ENCODE measurements around the gene DLL3. TPM values are rescaled to one million over a fixed set of nuclear protein-coding genes. Genes with fewer than 3 reads are reported as not detected.

The DLL3 gene
- total RNA-seq, 1 donor from 2014 or later = not detected

DNA sequence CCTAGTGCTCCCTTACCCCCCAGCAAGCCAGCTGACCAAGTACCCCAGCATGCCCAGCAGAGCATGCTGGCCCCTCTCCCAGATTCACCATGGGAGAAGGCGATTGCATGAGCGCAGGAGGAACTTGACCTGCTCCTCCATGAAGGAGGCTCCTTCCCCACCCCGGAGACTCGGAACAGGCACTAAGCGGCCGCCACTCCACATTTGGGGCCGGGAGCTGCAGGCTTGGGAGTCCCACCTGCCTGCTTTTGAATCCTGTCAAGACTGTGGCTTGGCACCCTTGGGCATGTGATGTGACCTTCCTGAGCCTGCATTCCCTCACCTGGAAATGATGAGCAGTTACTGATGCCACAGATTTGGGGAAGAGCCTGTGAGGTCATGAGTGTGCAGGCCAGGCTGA lies 30.8 kb upstream of the DLL3 start:
- H3K4me3 ChIP-seq = no peak overlapping the region
- no peaks in the 10 kb centered on the region for H3K27me3 ChIP-seq
- intact Hi-C loops (cut with DNase I) = no loop called here
- H3K4me1 ChIP-seq = no peaks in the 10 kb centered on the region
- no peak for TF ChIP-seq POLR2A (IDR thresholded peaks at IDR 0.05)
- no peak for TF ChIP-seq POLR2AphosphoS5 (IDR thresholded peaks at IDR 0.05; ENCODE audit: insufficient read depth in 1 of 2, low read depth in 1 of 2)
- TF ChIP-seq, protein P1, sequence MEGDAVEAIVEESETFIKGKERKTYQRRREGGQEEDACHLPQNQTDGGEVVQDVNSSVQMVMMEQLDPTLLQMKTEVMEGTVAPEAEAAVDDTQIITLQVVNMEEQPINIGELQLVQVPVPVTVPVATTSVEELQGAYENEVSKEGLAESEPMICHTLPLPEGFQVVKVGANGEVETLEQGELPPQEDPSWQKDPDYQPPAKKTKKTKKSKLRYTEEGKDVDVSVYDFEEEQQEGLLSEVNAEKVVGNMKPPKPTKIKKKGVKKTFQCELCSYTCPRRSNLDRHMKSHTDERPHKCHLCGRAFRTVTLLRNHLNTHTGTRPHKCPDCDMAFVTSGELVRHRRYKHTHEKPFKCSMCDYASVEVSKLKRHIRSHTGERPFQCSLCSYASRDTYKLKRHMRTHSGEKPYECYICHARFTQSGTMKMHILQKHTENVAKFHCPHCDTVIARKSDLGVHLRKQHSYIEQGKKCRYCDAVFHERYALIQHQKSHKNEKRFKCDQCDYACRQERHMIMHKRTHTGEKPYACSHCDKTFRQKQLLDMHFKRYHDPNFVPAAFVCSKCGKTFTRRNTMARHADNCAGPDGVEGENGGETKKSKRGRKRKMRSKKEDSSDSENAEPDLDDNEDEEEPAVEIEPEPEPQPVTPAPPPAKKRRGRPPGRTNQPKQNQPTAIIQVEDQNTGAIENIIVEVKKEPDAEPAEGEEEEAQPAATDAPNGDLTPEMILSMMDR (IDR thresholded peaks at IDR 0.05) = no peak
- H3K9me3 ChIP-seq = no peaks in the 10 kb centered on the region
- no peak for DNase-seq (ENCODE audit: extremely low spot score in 2 of 2)
- peaks cover 4 to 91% of the 10 kb centered on the region in 2 donors for H3K36me3 ChIP-seq
- H3K27ac ChIP-seq = no peak overlapping the region

DNA sequence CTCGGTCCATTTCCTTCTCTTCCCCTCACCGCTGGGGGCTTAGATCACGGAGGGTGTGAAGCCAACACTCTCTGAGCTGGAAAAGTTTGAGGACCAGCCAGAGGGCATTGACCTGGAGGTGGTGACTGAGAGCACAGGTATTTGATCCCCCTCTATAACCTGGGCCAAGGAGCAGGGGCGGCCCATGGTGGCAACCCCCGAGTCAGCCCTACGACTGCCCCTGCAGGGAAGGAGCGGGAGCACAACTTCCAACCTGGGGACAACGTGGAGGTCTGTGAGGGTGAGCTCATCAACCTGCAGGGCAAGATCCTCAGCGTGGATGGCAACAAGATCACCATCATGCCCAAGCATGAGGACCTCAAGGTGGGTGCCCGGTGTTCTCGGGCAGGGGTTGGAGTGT lies 29.7 kb upstream of the DLL3 start:
- H3K4me3 ChIP-seq = no peak overlapping the region
- H3K27me3 ChIP-seq = no peaks in the 10 kb centered on the region
- no peak for DNase-seq (ENCODE audit: extremely low spot score in 2 of 2)
- no peaks in the 10 kb centered on the region for H3K4me1 ChIP-seq
- H3K36me3 ChIP-seq = peaks cover 4 to 98% of the 10 kb centered on the region in 2 donors
- H3K9me3 ChIP-seq = no peaks in the 10 kb centered on the region
- TF ChIP-seq, protein P1 (IDR thresholded peaks at IDR 0.05) = no peak
- TF ChIP-seq POLR2A (IDR thresholded peaks at IDR 0.05) (no peak), POLR2AphosphoS5 (IDR thresholded peaks at IDR 0.05; ENCODE audit: insufficient read depth in 1 of 2, low read depth in 1 of 2) (no peak)
- no peak overlapping the region for H3K27ac ChIP-seq
- intact Hi-C loops (cut with DNase I) = no loop called here

DNA sequence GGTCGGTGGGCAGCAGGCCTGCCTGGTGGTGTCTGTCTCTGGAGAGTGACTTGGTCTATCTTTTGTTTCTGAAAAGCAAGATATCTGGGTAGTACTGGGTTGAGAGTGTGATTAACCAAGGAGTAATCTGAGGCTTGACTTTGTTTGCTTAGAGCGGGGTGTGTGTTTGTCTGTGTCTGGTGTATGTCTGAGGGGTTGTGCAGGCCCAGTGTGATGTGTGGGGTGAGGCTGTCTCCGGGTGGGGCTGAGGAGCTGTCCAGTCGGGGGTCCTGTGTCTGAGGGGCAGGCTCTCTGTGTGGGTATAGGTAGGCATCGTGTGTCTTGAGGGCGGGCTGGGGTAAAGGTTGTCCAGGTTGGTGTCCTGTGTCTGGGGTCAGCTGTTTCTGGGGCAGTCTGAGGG lies 29.2 kb upstream of the DLL3 start:
- H3K9me3 ChIP-seq = no peaks in the 10 kb centered on the region
- no peaks in the 10 kb centered on the region for H3K27me3 ChIP-seq
- TF ChIP-seq POLR2A (IDR thresholded peaks at IDR 0.05) (no peak), POLR2AphosphoS5 (IDR thresholded peaks at IDR 0.05; ENCODE audit: insufficient read depth in 1 of 2, low read depth in 1 of 2) (no peak)
- TF ChIP-seq, protein P1 (IDR thresholded peaks at IDR 0.05) = no peak
- intact Hi-C loops (cut with DNase I) = no loop called here
- no peak overlapping the region for H3K27ac ChIP-seq
- H3K36me3 ChIP-seq = peaks cover 4 to 98% of the 10 kb centered on the region in 2 donors
- H3K4me3 ChIP-seq = no peak overlapping the region
- DNase-seq (ENCODE audit: extremely low spot score in 2 of 2) = no peak
- H3K4me1 ChIP-seq = no peaks in the 10 kb centered on the region

DNA sequence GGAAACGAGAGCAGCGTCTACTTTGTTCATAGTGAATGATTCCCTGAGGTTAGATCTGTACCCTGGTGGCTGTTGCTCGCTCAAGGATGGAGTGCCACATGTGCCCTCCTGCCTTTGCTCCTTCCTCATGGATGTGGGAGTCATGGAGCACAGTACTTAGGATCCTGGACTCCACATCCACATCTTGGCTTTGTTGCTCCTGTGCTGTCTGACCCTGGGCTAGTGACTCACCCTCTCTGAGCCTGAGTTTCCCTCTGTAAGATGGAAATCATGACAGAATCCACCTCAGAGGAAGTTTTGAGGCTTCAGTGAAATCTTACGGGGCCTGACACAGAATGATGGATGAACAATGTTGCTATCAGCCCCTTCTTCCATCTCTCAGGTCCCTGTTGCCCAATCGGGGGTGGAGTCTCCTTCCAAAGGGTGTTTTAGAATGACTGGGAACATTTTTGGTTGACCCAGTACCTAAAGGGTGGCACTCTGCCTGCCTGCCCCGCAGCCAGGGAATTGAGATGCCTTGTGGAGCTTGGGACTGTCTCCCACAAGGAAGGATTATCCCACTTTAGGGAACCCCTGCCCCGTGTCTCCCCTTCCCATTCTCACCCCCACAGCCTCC lies 27.9 kb upstream of the DLL3 start:
- Histone ChIP-seq H3K4me1 (no peaks in the 10 kb centered on the region), H3K4me3 (no peak overlapping the region), H3K36me3 (peaks cover 4 to 95% of the 10 kb centered on the region in 2 donors), H3K27me3 (no peaks in the 10 kb centered on the region), H3K27ac (no peak overlapping the region), H3K9me3 (no peaks in the 10 kb centered on the region)
- intact Hi-C loops (cut with DNase I) = loop anchor here (10.0 kb wide), 1 partner anchor 346 kb away; the partner anchor contains the start of gene PAK4
- DNase-seq (ENCODE audit: extremely low spot score in 2 of 2) = no peak
- TF ChIP-seq, protein P1 (IDR thresholded peaks at IDR 0.05) = no peak
- TF ChIP-seq POLR2AphosphoS5 (IDR thresholded peaks at IDR 0.05; ENCODE audit: insufficient read depth in 1 of 2, low read depth in 1 of 2) = no peak
- TF ChIP-seq POLR2A (IDR thresholded peaks at IDR 0.05) = no peak

DNA sequence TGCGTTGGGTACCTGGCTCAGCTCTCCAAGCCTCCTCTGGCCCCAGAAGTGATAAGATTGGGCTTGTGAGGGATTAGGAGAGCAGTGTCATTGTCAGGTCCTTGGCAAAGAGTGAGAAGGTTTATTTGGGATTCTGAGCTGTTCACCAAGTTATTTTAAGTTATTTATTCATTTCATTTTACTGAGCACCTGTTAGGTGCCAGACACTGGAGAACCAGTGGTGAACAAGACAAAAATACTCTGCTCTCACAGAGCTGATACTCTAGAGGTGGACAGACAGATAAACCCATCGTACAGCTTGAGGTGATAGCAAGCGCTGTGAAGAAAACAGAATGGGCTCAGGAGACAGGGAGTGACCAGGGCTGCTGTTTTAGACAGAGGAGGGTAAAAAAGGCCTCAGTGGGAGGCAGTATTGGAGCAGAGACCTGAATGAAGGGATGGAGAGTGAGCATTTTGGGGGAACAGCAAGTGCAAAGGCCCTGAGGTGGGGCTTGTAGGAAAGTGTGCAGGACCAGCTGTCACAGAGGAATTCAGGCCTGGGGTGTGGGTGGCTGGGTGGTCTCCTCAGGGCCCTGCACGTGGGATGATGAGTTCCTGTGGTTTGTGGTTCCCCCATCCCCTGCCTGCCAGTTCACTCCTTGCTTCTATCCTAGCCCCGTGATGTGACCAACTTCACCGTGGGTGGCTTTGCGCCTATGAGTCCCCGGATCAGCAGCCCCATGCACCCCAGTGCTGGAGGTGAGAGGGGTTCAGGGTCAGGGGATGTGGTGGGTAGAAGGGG lies 26.8 kb upstream of the DLL3 start:
- H3K9me3 ChIP-seq = no peaks in the 10 kb centered on the region
- no peak overlapping the region for H3K4me3 ChIP-seq
- peaks cover 4 to 95% of the 10 kb centered on the region in 2 donors for H3K36me3 ChIP-seq
- no peaks in the 10 kb centered on the region for H3K27me3 ChIP-seq
- H3K27ac ChIP-seq = no peak overlapping the region
- intact Hi-C loops (cut with DNase I) = loop anchor here (10.0 kb wide), 1 partner anchor 347 kb away; the partner anchor contains the start of gene PAK4
- DNase-seq (ENCODE audit: extremely low spot score in 2 of 2) = no peak
- TF ChIP-seq POLR2A (IDR thresholded peaks at IDR 0.05) (no peak), POLR2AphosphoS5 (IDR thresholded peaks at IDR 0.05; ENCODE audit: insufficient read depth in 1 of 2, low read depth in 1 of 2) (no peak)
- TF ChIP-seq, protein P1 (IDR thresholded peaks at IDR 0.05) = no peak
- H3K4me1 ChIP-seq = no peaks in the 10 kb centered on the region
